Measurements from ENCODE around the gene UFM1. TPM values are rescaled to one million over a fixed set of nuclear protein-coding genes. Genes with fewer than 3 reads are reported as not detected.

UFM1 gene
- 23.8 to 39.6 TPM (median 26.4 TPM) in 5 replicates for total RNA-seq (2022; extraction: Qiagen RNA extraction)

DNA sequence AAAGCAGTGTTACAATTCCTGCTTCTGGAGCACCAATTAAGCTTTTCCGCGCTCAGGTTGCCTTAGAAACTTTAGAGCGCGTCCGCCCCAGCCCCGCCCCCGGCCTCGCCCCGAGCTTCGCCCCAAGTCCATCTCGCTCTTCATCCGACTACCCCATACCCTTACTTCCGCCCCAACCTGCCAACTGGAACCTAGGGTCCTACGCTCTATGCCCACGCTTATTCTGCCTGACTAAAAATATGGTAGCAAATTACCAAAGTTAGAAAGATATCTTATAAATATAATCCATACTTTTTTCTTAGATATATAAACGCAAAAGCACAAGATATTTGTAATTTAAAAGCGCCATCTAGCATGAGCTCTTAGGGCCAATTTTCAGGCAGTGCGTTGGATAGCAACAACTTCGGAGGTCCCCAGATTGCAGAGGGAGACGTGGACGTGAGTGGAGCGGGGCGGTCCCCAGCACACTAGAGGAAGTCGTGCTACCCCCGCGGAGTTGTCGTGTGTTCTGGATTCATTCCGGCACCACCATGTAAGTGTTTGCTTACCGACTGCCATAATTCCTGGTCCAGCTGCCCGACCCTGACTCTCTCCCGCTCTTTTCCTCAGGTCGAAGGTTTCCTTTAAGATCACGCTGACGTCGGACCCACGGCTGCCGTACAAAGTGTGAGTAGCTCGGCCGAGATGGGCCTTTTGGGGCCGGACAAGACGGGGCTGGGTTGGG, at the start of gene UFM1:
TSS of gene UFM1 (plus strand) at position 462 of the 724 bp plus-strand sequence. CDS start at position 531, 69 bp downstream.

